NCI-H1105 treated with DMSO at 0.1 percent for 48 hours (cell line): ENCODE measurements around the gene KCNMB2.

Experiments used
- DNase-seq: peaks from one replicate; lab custom pipeline; 2025; lab: John Stamatoyannopoulos, UW

KCNMB2 gene

GRCh38 chr3:178568911-178569310, 32.7 kb downstream of the KCNMB2 start:
- no peak for DNase-seq

GRCh38 chr3:178569826-178570225, 33.6 kb downstream of the KCNMB2 start:
- peak; percentile 62 for DNase-seq

DNA sequence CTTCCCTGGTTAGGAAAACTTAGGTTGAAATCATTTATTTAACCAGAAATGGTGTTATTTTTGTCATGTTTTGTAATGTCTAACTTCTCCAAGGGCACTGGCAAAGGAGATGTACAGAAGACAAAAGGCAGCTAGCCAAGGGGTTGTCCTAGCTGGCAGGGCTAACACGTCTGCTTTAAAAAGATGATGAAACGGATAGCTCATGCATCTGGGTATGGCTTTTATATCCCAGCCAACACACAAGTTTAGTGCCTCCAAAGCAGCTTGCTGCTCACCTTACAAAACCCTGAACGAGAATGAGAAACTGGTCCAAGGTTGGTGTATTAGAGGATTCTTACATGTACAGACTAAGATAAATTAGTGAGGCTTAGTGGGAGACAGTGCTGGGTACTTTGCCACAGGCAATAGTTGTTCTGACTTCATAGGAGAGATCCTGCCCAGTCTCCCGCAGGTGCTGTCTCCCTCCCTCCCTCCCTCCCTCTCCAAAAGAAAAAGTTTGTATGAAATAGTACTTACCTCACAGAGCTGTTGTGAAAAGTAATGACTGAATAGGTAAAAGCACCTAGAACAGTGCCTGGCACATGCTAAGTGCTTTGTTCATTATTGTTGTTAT, 47.8 kb downstream of the KCNMB2 start:
- peak; percentile 78 for DNase-seq

- peak; percentile 83 for DNase-seq
Observed at GRCh38 chr3:178584722-178585380, 48.6 kb downstream of the KCNMB2 start.

DNA sequence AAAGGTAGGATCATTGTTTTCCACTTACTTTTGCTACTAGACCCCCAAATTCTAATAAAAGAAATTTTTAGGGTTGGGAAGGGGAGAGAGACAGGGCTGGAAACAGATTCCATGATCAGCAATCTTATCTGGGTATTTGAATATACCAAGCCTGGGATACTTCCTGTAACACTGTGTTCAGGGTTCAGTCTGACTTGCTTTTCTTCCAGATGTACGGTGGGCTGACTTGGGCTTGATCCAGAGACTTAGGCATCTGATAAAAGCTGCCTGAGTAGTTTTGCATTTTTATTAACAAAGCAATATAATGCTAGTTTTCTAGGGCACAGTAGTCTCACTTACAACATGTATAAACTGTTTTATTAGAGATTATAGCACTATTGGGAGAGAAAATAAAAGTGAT, 49.2 kb downstream of the KCNMB2 start:
- DNase-seq = peak; percentile 65

GRCh38 chr3:178586076-178586475, 49.8 kb downstream of the KCNMB2 start:
- DNase-seq = peak; percentile 27

DNA sequence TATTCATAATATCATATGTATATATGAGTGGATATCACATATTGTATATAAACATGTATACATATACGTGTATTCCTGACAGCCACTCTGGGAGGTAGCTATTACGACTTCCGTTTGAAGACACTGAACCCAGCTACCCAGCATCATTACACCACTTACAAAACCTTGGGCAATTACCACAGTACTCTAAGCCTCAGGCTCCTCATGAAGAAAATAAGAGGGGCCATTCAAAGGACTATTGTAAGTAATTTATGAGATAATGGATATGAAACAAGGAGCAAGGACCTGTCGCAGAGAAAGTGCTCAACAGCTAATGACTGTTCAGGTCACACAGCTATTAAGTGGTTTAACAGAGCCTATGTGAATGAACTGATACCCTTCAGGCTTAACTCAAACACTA, 52.4 kb downstream of the KCNMB2 start:
- peak; percentile 100 for DNase-seq

DNA sequence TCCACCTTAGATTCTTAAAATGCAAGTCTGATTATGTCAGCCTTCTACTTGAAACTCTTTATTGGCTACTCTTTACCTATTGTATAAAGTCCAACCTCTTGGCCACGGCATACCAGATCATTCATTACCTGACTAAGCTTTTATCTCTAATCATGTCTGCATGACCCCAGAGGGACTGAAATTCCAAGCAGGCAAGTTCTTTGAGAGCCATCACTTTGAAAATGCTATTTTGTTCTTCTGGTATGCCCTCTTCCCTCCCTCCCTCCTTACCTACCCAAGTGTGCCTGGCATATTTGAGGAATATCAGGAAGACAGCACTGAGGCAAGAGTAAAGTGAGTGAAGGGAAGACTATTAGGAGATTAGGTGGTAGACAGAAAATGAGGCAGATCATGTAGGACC, 57.5 kb downstream of the KCNMB2 start:
- DNase-seq = no peak

- DNase-seq = no peak
Observed at GRCh38 chr3:178597371-178597770, 61.1 kb downstream of the KCNMB2 start.

DNA sequence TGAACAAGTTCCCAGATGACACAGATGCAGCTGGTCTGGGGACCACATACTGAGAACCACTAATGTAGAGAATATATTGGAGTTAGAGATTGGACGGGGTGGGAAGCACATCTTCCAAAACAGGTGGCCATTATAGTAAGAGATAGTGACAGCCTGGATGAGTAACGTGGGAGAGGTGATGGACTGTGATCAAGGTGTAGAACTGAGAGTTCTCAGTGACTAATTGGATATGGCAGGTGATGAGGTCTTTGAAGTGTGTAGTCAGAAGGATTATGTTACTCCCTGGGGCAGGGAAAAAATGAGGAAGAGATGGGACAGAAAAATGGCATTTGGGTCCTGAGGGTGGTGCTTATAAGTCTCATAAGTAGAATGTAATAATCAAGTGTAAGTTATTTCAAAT, 66.6 kb downstream of the KCNMB2 start:
- DNase-seq = peak; percentile 76

- DNase-seq = no peak
Observed at GRCh38 chr3:178603735-178604134, 67.5 kb downstream of the KCNMB2 start.

DNA sequence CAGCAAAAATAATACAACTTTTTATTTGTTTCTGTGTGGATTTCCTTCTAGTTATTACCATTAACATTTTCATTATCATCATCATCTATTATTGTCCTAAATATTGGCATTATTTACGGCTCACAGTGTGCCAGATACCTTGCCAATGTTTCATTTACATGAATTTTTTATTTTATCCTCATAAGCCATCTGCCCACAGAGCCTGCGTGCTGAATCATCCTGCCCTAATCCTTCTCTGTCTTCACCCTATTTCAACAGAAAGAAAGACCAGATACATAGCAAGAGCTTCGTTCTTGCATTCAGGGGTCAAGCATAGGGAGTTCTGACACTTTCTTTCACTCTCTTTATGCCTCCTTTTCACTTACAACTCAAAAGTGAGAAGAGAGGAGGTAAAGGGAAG, 82.0 kb downstream of the KCNMB2 start:
- DNase-seq = no peak

GRCh38 chr3:178618896-178619295, 82.7 kb downstream of the KCNMB2 start:
- DNase-seq = no peak

GRCh38 chr3:178623666-178624255, 87.5 kb downstream of the KCNMB2 start:
- DNase-seq = no peak

DNA sequence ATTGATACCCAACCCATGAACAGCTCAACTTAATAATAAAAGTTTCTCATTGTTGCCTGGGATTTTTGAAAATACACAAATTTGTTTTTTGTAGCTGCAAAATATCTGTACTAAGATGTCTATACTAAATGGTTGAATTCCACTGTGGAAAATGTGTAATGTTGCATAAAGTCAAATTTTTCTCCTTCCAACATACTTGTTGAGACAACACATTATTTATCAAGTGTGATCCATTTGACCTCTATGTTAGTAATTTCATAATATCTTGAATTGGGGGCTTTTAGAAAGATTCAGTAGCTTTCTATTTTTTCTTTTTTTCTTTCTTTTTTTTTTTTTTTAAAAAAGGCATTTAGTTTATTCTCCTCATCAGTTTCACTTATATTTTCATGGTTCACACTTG, 88.0 kb downstream of the KCNMB2 start:
- DNase-seq = no peak

GRCh38 chr3:178625053-178625600, 88.9 kb downstream of the KCNMB2 start:
- no peak for DNase-seq

DNA sequence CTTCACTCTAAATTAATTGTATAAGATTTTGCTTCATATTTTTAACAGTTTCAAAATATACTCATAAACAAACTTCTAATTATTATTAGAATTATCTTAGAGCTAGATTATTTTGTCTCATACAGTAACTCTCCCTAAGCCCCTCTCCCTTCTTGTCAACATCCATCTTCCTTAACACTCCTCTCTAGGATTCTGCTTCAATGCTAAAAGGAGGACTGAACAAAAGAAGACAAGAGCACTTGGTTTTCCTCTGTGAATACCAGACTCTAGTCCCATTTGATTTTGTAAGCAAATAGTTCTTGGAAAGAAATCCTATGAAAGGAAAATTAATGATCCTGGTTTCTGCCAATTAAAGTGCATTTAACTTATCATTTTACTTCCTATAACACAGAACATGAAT, 91.8 kb downstream of the KCNMB2 start:
- no peak for DNase-seq

GRCh38 chr3:178629430-178630178, 93.4 kb downstream of the KCNMB2 start:
- DNase-seq = peak; percentile 41

DNA sequence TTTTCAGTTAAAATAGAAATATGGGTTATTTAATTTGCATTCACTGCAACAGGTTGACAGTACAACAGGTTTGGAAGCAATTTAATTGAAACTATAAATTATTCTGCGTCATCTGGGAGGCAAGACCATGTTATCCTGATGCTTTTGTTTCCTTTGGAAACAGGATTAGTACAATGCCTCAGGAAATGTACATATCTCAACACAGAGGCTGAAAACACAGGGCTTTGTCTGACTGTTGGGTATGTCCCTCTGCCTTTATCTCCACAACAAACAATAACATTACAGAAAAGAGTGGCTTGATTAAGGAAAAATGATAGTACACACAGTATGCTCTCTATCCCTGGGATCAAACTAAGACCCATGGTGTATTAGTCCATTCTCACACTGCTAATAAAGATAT, 95.7 kb downstream of the KCNMB2 start:
- DNase-seq = no peak

GRCh38 chr3:178634975-178635374, 98.7 kb downstream of the KCNMB2 start:
- DNase-seq = peak; percentile 88

GRCh38 chr3:178637802-178638201, 101.6 kb downstream of the KCNMB2 start:
- no peak for DNase-seq

DNA sequence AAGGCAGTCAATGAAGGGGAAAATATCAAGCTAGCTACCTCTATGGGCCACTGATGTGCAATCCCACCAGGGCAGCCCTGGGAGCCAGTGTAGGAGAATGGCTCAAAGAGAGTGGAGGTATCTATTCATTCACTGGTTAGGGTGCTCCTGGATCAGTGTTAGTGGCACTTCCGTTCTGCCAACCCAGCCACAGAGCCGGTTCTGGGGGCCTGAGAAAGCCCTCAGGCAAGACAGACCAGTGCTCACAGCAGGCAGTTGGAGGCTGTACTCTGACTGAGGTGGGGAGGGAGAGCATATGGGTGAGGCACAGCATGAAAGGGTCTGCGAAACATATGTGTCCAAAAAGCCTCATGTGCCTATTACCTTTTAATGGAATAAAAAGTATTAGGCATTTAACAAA, 109.3 kb downstream of the KCNMB2 start:
- no peak for DNase-seq
